CD8-positive, alpha-beta memory T cell (primary cell): ENCODE results near the gene MMP2. TPM values are rescaled to one million over a fixed set of nuclear protein-coding genes. Genes with fewer than 3 reads are reported as not detected.

ENCODE experiments used
- CTCF ChIA-PET: fragments of 350-600 bp; sonication (Branson Sonifier 250); formaldehyde crosslinking; loops from one replicate; lab custom pipeline; 2021; ENCODE audit warnings: antibody characterized with exemption; lab: Charles Lee
- POLR2A ChIA-PET: fragments of 350-600 bp; sonication (Branson Sonifier 250); formaldehyde crosslinking; loops from one replicate; lab custom pipeline; 2021; ENCODE audit warnings: antibody characterized with exemption; lab: Charles Lee
- DNase-seq, 5 donors: peaks; one replicate each; pipeline versions ENCODE4 v3.0.0 to v3.0.0-alpha.2; 2020 to 2022; ENCODE audit warnings: mixed read lengths in 1 of 5
- H3K27ac ChIP-seq: one replicate; pipeline ENCODE4 v1.7.0; 2013; ENCODE audit warnings: low read depth, mild to moderate bottlenecking, low read length, moderate library complexity
- H3K27me3 ChIP-seq: 2 replicates; pipeline ENCODE4 v1.7.0; 2013; ENCODE audit warnings: low read length, mild to moderate bottlenecking; ENCODE audit not compliant: insufficient read depth, poor library complexity, severe bottlenecking
- H3K36me3 ChIP-seq: 2 replicates; pipeline ENCODE4 v1.7.0; 2013; ENCODE audit warnings: mild to moderate bottlenecking, low read length, moderate library complexity; ENCODE audit not compliant: insufficient read depth
- H3K4me1 ChIP-seq: 2 replicates; pipeline ENCODE4 v1.7.0; 2013; ENCODE audit warnings: mild to moderate bottlenecking, low read length, moderate library complexity; ENCODE audit not compliant: insufficient read depth
- H3K4me3 ChIP-seq: 2 replicates; pipeline ENCODE4 v1.7.0; 2013; ENCODE audit warnings: mild to moderate bottlenecking, low read length
- H3K9me3 ChIP-seq: 2 replicates; pipeline ENCODE4 v1.7.0; 2013; ENCODE audit warnings: mild to moderate bottlenecking, low read length
- H3K27ac Mint-ChIP-seq, 8 donors: one replicate each; pipeline ENCODE4 v1.8.0; 2020 to 2021; ENCODE audit warnings: mixed read lengths in 8 of 8, mild to moderate bottlenecking in 6 of 8, inconsistent platforms in 3 of 8, moderate library complexity in 3 of 8
- H3K27me3 Mint-ChIP-seq, 2 donors: one replicate each; pipeline ENCODE4 v1.8.0; 2020 to 2021; ENCODE audit warnings: mixed read lengths in 2 of 2, mild to moderate bottlenecking in 1 of 2, moderate library complexity in 1 of 2
- H3K36me3 Mint-ChIP-seq, 3 donors: one replicate each; pipeline ENCODE4 v1.8.0; 2020 to 2021; ENCODE audit warnings: mixed read lengths in 3 of 3, inconsistent platforms in 1 of 3, mild to moderate bottlenecking in 1 of 3
- H3K4me1 Mint-ChIP-seq, 3 donors: one replicate each; pipeline ENCODE4 v1.8.0; 2020 to 2021; ENCODE audit warnings: mixed read lengths in 3 of 3, inconsistent platforms in 1 of 3, mild to moderate bottlenecking in 1 of 3
- H3K4me3 Mint-ChIP-seq, 7 donors: one replicate each; pipeline ENCODE4 v1.8.0; 2020 to 2021; ENCODE audit warnings: mixed read lengths in 7 of 7, mild to moderate bottlenecking in 6 of 7, moderate library complexity in 4 of 7, inconsistent platforms in 2 of 7
- H3K9me3 Mint-ChIP-seq, 5 donors: one replicate each; pipeline ENCODE4 v1.8.0; 2020 to 2022; ENCODE audit warnings: mixed read lengths in 5 of 5, mild to moderate bottlenecking in 3 of 5, moderate library complexity in 2 of 5, inconsistent platforms in 1 of 5
- polyA plus RNA-seq: library from polyadenylated mRNA; unstranded; fragments of 300-500 nt; fragmentation: Illumina TruSeq; gene quantifications from one replicate; pipeline ENCODE4 v1.2.3, GENCODE V29; 2021
- total RNA-seq, 2 experiments: library from RNA; stranded (reverse); gene quantifications; one replicate each; pipeline ENCODE4 v1.2.3, GENCODE V29; 2021

The MMP2 gene
- total and polyA plus RNA-seq, 3 experiments from 2014 or later, result not detected

- no peaks in the 10 kb centered on the region for H3K36me3 Mint-ChIP-seq
- H3K4me1 Mint-ChIP-seq, result no peaks in the 10 kb centered on the region
- no peak overlapping the region for H3K4me3 Mint-ChIP-seq
- H3K27ac Mint-ChIP-seq, result no peak overlapping the region
- H3K4me3 ChIP-seq, result no peak overlapping the region
- no peak for DNase-seq
- no peak overlapping the region for H3K27ac ChIP-seq
- H3K27me3 Mint-ChIP-seq, result peaks cover 7 to 28% of the 10 kb centered on the region in 2 donors
- CTCF ChIA-PET, result interaction anchor here (0.8 to 1.1 kb wide), 2 partner anchors 14 to 26 kb away, joined by 3 read pairs; no protein-coding TSS in a partner anchor
- no peaks in the 10 kb centered on the region for H3K4me1 ChIP-seq
- no peaks in the 10 kb centered on the region for H3K9me3 ChIP-seq
- POLR2A ChIA-PET, result no interaction called here
- no peaks in the 10 kb centered on the region for H3K27me3 ChIP-seq
- H3K9me3 Mint-ChIP-seq, result peaks cover 0 to 2% (median 0%) of the 10 kb centered on the region in 5 donors
- H3K36me3 ChIP-seq, result no peaks in the 10 kb centered on the region
Observed at GRCh38 chr16:55439101-55439690, 39.8 kb upstream of the MMP2 start.

DNA sequence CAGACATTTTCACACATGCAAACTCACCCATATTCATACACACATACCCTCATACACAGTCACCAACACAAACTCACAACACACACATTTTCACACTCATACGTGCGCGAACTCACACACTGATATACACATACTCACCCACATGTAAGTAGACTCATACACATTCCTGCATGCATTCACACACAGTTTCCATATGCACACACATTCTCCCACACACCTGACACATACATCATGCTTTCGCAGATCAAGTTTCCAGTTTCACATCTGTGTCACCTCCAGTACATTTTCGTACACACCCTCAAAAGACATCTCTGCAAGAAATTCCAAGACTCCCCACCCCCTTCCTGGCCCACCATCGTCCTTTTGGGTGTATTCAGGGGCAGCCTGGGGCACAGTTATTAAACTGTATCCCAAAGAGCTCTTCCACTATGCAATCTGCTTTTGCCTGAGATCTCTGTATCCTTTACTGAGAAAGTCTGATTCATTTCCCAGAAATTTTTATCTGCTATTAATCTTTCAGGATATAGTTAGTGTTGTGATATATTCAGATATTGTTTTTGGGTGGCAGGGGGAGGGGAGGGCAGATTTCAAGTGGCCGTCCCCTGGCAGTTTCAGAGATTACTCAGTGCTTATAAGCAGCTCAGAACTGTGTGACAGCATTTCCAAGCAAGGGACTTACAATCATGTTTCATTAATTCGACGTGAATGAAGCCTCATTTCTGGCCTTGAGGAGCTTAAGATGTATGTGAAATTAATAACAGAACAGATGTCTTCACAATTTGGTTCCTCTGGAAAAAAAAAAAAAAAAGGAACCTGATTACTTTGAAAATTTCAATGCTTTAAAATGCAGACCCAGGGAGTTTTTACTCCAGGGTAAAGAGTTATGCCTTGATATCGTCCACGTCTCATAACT is 35.3 kb upstream of the MMP2 start:
- POLR2A ChIA-PET, result no interaction called here
- DNase-seq, result no peak

DNA sequence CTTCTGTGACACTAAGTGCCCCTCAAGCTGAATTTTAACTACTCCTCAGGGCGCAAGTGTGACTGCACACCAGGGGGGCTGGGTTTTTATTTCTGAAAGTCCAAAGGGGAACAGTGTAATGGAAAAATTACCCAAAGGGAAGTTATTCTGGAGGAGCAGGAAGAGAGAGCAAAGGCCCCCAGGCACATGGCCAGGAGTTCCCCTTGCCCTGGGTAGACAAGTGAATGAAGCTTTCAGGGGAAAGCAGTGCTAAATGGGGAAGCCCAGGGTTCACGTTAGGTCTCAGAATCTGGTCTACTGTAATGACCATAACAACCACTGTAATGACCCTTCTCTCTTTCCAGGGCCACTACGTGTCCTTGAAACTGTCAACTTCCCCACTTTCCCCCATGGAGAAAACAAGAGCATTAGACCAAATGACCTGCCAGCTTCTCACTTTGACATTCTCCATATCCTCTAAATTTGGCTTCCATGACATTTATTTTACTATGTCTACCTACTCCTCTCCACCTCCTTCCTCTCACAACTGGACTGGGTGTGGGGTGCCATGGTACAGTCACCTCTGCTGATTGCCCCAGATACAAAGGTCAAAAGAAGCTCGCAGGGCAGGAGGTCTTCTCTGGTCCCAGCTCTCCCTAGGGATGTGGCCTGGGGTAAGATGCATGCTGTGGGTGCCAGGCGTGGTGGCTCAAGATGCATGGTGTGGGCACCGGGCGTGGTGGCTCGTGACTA is 34.1 kb upstream of the MMP2 start:
- no peak for DNase-seq
- Mint-ChIP-seq H3K4me1 (no peaks in the 10 kb centered on the region), H3K9me3 (no peaks in the 10 kb centered on the region), H3K36me3 (no peaks in the 10 kb centered on the region), H3K4me3 (no peak overlapping the region), H3K27ac (peak overlapping the region in 1 of 8 donors; percentile 19), H3K27me3 (peaks cover 0 to 17% of the 10 kb centered on the region in 2 donors)
- H3K4me1 ChIP-seq, result no peaks in the 10 kb centered on the region
- CTCF ChIA-PET, result interaction anchor here (0.9 to 1.5 kb wide), 2 partner anchors 20 kb away, joined by 3 read pairs; no protein-coding TSS in a partner anchor
- H3K27me3 ChIP-seq, result no peaks in the 10 kb centered on the region
- H3K4me3 ChIP-seq, result no peak overlapping the region
- H3K9me3 ChIP-seq, result no peaks in the 10 kb centered on the region
- H3K36me3 ChIP-seq, result no peaks in the 10 kb centered on the region
- no peak overlapping the region for H3K27ac ChIP-seq
- POLR2A ChIA-PET, result no interaction called here

More for the DNA sequence above, 35.3 kb upstream of the MMP2 start:
- no peaks in the 10 kb centered on the region for H3K9me3 Mint-ChIP-seq
- H3K27me3 Mint-ChIP-seq, result peaks cover 0 to 21% of the 10 kb centered on the region in 2 donors
- Histone ChIP-seq H3K36me3 (no peaks in the 10 kb centered on the region), H3K4me3 (no peak overlapping the region), H3K27me3 (no peaks in the 10 kb centered on the region), H3K27ac (no peak overlapping the region), H3K9me3 (no peaks in the 10 kb centered on the region), H3K4me1 (no peaks in the 10 kb centered on the region)
- no peaks in the 10 kb centered on the region for H3K36me3 Mint-ChIP-seq
- CTCF ChIA-PET, result interaction anchor here (0.9 kb wide), 1 partner anchor 21 kb away, joined by 3 read pairs; no protein-coding TSS in a partner anchor
- no peak overlapping the region for H3K27ac Mint-ChIP-seq
- H3K4me1 Mint-ChIP-seq, result no peaks in the 10 kb centered on the region
- no peak overlapping the region for H3K4me3 Mint-ChIP-seq

GRCh38 chr16:55447231-55447630 is 31.8 kb upstream of the MMP2 start:
- DNase-seq, result no peak
- ChIA-PET CTCF (no interaction called here), POLR2A (no interaction called here)
- no peaks in the 10 kb centered on the region for H3K9me3 ChIP-seq
- H3K9me3 Mint-ChIP-seq, result no peaks in the 10 kb centered on the region
- no peaks in the 10 kb centered on the region for H3K27me3 ChIP-seq
- H3K4me3 ChIP-seq, result no peak overlapping the region
- H3K4me3 Mint-ChIP-seq, result no peak overlapping the region
- no peak overlapping the region for H3K27ac ChIP-seq
- H3K36me3 ChIP-seq, result no peaks in the 10 kb centered on the region
- no peaks in the 10 kb centered on the region for H3K4me1 ChIP-seq
- no peaks in the 10 kb centered on the region for H3K4me1 Mint-ChIP-seq
- no peaks in the 10 kb centered on the region for H3K36me3 Mint-ChIP-seq
- H3K27ac Mint-ChIP-seq, result no peak overlapping the region
- peaks cover 4 to 17% of the 10 kb centered on the region in 2 donors for H3K27me3 Mint-ChIP-seq

DNA sequence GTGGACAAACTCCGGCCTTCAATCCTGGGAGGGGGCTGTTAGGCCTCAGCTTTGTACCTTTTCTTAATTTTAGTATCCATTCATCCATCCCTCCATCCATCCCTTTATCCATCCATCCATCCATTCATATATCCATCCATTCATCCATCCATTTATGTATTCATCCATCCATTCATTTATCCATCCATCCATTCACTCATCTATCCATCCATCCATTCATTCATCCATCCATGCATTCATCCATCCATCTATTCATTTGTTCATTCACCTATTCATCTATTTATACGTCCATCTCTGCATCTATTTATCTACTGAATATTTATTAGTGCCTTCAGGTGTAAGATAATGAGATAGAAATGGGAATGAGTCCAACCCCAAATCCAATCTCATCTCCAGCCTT is 26.0 kb upstream of the MMP2 start:
- Mint-ChIP-seq H3K9me3 (peaks cover 0 to 2% (median 0%) of the 10 kb centered on the region in 5 donors), H3K27ac (no peak overlapping the region), H3K36me3 (no peaks in the 10 kb centered on the region), H3K27me3 (peaks cover 6 to 8% of the 10 kb centered on the region in 2 donors), H3K4me1 (no peaks in the 10 kb centered on the region), H3K4me3 (no peak overlapping the region)
- Histone ChIP-seq H3K27me3 (peaks cover 2% of the 10 kb centered on the region), H3K4me1 (no peaks in the 10 kb centered on the region), H3K27ac (no peak overlapping the region), H3K9me3 (no peaks in the 10 kb centered on the region), H3K4me3 (no peak overlapping the region), H3K36me3 (no peaks in the 10 kb centered on the region)
- ChIA-PET POLR2A (no interaction called here), CTCF (interaction anchor here (0.9 to 1.2 kb wide), 3 partner anchors 12 to 14 kb away, joined by 3 read pairs; no protein-coding TSS in a partner anchor)
- no peak for DNase-seq

DNA sequence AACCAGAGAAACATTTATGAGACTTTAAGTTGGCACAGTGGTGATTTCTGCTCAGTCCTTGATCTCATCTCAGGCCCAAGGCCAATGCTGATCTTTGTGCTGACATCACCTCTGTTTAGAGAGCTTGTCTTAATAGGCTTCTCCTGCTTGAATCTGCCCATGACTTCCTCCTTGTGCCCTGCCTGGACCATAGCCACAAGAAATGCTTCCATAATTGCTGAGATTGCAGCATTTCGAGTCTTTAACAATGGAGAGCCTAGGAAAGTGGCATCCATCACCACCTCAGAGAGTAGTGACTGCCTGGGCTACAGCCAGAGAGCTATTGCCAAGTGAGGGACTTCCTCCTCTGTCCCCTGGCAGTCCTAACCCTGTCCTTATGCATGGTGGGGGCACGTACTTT is 25.1 kb upstream of the MMP2 start:
- Mint-ChIP-seq H3K9me3 (peaks cover 0 to 2% (median 0%) of the 10 kb centered on the region in 5 donors), H3K27ac (no peak overlapping the region), H3K36me3 (no peaks in the 10 kb centered on the region), H3K27me3 (peaks cover 6 to 10% of the 10 kb centered on the region in 2 donors), H3K4me1 (no peaks in the 10 kb centered on the region), H3K4me3 (no peak overlapping the region)
- CTCF ChIA-PET, result interaction anchor here (1.1 kb wide), 1 partner anchor 11 kb away, joined by 3 read pairs; no protein-coding TSS in a partner anchor
- POLR2A ChIA-PET, result no interaction called here
- Histone ChIP-seq H3K4me3 (no peak overlapping the region), H3K4me1 (no peaks in the 10 kb centered on the region), H3K27me3 (peaks cover 3% of the 10 kb centered on the region), H3K36me3 (no peaks in the 10 kb centered on the region), H3K27ac (no peak overlapping the region), H3K9me3 (no peaks in the 10 kb centered on the region)
- DNase-seq, result no peak

- Histone ChIP-seq H3K27me3 (peaks cover 3% of the 10 kb centered on the region), H3K4me3 (no peak overlapping the region), H3K4me1 (no peaks in the 10 kb centered on the region), H3K36me3 (no peaks in the 10 kb centered on the region), H3K9me3 (no peaks in the 10 kb centered on the region), H3K27ac (no peak overlapping the region)
- POLR2A ChIA-PET, result no interaction called here
- Mint-ChIP-seq H3K9me3 (peaks cover 0 to 2% (median 0%) of the 10 kb centered on the region in 5 donors), H3K27ac (no peak overlapping the region), H3K4me1 (no peaks in the 10 kb centered on the region), H3K4me3 (no peak overlapping the region), H3K27me3 (peaks cover 6 to 10% of the 10 kb centered on the region in 2 donors), H3K36me3 (no peaks in the 10 kb centered on the region)
- CTCF ChIA-PET, result interaction anchor here (2.9 kb wide), 1 partner anchor 10 kb away, joined by 9 read pairs; no protein-coding TSS in a partner anchor
- DNase-seq, result no peak
Observed at GRCh38 chr16:55454861-55455260, 24.1 kb upstream of the MMP2 start.
